ENCODE results near the gene KDM3B.

DNA sequence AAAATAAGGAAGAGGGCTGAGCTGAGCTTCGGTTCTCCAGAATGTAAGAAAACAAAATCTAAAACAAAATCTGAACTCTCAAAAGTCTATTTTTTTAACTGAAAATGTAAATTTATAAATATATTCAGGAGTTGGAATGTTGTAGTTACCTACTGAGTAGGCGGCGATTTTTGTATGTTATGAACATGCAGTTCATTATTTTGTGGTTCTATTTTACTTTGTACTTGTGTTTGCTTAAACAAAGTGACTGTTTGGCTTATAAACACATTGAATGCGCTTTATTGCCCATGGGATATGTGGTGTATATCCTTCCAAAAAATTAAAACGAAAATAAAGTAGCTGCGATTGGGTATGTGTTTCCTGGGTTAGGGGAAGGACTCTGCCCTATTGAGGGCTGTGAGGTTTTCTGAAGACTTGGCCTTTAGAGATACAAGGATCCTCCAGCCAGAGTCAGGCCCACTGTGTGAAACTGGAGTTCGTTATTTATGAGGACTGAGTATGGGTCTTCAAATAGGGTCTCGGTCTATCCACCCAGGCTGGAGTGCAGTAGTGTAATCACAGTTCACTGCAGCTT, 116.6 kb downstream of the KDM3B start:
- TF ChIP-seq ZNF565 (CRISPR knock-in tag; conservative IDR thresholded peaks at IDR 0.05; ENCODE audit: low read depth) (no peak), ZFP3 (CRISPR knock-in tag; IDR thresholded peaks at IDR 0.05) (no peak), BACH2 (CRISPR knock-in tag; IDR thresholded peaks at IDR 0.05; ENCODE audit: borderline replicate concordance) (no peak)
- TF ChIP-seq, protein P1, sequence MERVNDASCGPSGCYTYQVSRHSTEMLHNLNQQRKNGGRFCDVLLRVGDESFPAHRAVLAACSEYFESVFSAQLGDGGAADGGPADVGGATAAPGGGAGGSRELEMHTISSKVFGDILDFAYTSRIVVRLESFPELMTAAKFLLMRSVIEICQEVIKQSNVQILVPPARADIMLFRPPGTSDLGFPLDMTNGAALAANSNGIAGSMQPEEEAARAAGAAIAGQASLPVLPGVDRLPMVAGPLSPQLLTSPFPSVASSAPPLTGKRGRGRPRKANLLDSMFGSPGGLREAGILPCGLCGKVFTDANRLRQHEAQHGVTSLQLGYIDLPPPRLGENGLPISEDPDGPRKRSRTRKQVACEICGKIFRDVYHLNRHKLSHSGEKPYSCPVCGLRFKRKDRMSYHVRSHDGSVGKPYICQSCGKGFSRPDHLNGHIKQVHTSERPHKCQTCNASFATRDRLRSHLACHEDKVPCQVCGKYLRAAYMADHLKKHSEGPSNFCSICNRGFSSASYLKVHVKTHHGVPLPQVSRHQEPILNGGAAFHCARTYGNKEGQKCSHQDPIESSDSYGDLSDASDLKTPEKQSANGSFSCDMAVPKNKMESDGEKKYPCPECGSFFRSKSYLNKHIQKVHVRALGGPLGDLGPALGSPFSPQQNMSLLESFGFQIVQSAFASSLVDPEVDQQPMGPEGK (CRISPR knock-in tag; IDR thresholded peaks at IDR 0.05; ENCODE audit: borderline replicate concordance), result no peak
- TF ChIP-seq, protein P2, sequence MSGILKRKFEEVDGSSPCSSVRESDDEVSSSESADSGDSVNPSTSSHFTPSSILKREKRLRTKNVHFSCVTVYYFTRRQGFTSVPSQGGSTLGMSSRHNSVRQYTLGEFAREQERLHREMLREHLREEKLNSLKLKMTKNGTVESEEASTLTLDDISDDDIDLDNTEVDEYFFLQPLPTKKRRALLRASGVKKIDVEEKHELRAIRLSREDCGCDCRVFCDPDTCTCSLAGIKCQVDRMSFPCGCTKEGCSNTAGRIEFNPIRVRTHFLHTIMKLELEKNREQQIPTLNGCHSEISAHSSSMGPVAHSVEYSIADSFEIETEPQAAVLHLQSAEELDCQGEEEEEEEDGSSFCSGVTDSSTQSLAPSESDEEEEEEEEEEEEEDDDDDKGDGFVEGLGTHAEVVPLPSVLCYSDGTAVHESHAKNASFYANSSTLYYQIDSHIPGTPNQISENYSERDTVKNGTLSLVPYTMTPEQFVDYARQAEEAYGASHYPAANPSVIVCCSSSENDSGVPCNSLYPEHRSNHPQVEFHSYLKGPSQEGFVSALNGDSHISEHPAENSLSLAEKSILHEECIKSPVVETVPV (CRISPR knock-in tag; IDR thresholded peaks at IDR 0.05), result no peak; the same call in 1 of the 2 replicates
- TF ChIP-seq, protein P3, sequence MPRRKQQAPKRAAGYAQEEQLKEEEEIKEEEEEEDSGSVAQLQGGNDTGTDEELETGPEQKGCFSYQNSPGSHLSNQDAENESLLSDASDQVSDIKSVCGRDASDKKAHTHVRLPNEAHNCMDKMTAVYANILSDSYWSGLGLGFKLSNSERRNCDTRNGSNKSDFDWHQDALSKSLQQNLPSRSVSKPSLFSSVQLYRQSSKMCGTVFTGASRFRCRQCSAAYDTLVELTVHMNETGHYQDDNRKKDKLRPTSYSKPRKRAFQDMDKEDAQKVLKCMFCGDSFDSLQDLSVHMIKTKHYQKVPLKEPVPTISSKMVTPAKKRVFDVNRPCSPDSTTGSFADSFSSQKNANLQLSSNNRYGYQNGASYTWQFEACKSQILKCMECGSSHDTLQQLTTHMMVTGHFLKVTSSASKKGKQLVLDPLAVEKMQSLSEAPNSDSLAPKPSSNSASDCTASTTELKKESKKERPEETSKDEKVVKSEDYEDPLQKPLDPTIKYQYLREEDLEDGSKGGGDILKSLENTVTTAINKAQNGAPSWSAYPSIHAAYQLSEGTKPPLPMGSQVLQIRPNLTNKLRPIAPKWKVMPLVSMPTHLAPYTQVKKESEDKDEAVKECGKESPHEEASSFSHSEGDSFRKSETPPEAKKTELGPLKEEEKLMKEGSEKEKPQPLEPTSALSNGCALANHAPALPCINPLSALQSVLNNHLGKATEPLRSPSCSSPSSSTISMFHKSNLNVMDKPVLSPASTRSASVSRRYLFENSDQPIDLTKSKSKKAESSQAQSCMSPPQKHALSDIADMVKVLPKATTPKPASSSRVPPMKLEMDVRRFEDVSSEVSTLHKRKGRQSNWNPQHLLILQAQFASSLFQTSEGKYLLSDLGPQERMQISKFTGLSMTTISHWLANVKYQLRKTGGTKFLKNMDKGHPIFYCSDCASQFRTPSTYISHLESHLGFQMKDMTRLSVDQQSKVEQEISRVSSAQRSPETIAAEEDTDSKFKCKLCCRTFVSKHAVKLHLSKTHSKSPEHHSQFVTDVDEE (CRISPR knock-in tag; IDR thresholded peaks at IDR 0.05), result no peak

All from SK-N-SH treated with all-trans-retinoic acid at 6 μM for 48 hours (cell line).